Measurements from ENCODE around the gene IZUMO1.

IZUMO1 gene

GRCh38 chr19:48737360-48737998 lies 9.2 kb downstream of the IZUMO1 start:
- Histone ChIP-seq H2BK120ac (ENCODE audit: low read depth, low read length) (no peak overlapping the region), H3K79me1 (ENCODE audit: low read depth, low read length) (no peaks in the 10 kb centered on the region), H2AK5ac (ENCODE audit: low read depth, low read length) (peak overlapping the region; percentile 54), H3K27ac (replicated peaks; ENCODE audit: low read length) (no peak overlapping the region), H2AFZ (ENCODE audit: low read length) (no peak overlapping the region), H2BK15ac (ENCODE audit: low read length) (peak overlapping the region; percentile 77), H3K9ac (ENCODE audit: low read depth, low read length, poor library complexity) (no peak overlapping the region), H3K4me3 (ENCODE audit: low read length in 2 of 2) (no peak overlapping the region), H3K23ac (ENCODE audit: low read depth, low read length, poor library complexity) (no peak overlapping the region), H4K8ac (ENCODE audit: low read depth, low read length) (no peak overlapping the region), H3K36me3 (replicated peaks in 1 of 2; ENCODE audit: control insufficient read depth in 2 of 2, insufficient read depth in 2 of 2, low read length in 2 of 2) (no peaks in the 10 kb centered on the region), H3K27me3 (ENCODE audit: control insufficient read depth in 3 of 3, insufficient read depth in 3 of 3, low read depth in 1 of 3, low read length in 3 of 3) (peaks cover 9 to 32% (median 25%) of the 10 kb centered on the region in 3 experiments), H2BK5ac (ENCODE audit: low read length) (no peak overlapping the region), H3K9me3 (replicated peaks in 1 of 2; ENCODE audit: control insufficient read depth in 2 of 2, insufficient read depth in 1 of 2, low read depth in 1 of 2, low read length in 2 of 2) (no peaks in the 10 kb centered on the region), H3K4me1 (ENCODE audit: control insufficient read depth in 2 of 2, insufficient read depth in 1 of 2, low read depth in 1 of 2, low read length in 2 of 2) (peaks cover 3 to 9% of the 10 kb centered on the region in 2 donors), H3K18ac (ENCODE audit: low read length) (no peak overlapping the region), H3K14ac (ENCODE audit: low read length) (no peak overlapping the region), H3K4me2 (ENCODE audit: insufficient read depth, low read length, poor library complexity, severe bottlenecking) (no peak overlapping the region), H3K4ac (ENCODE audit: low read length) (no peak overlapping the region), H4K91ac (ENCODE audit: low read depth, low read length, poor library complexity) (no peak overlapping the region), H2BK12ac (ENCODE audit: low read length) (no peak overlapping the region)
- WGBS, 2 donors (ENCODE audit: extremely low coverage in 2 of 2, insufficient read length in 2 of 2, insufficient replicate concordance in 1 of 2): no CpG with 5 or more reads among the region's 22 CpGs
- no peak for DNase-seq (ENCODE audit: low spot score)

GRCh38 chr19:48735031-48735615 lies 11.6 kb downstream of the IZUMO1 start:
- WGBS, 2 donors (ENCODE audit: extremely low coverage in 2 of 2, insufficient read length in 2 of 2, insufficient replicate concordance in 1 of 2): no CpG with 5 or more reads among the region's 38 CpGs
- Histone ChIP-seq H4K91ac (ENCODE audit: low read depth, low read length, poor library complexity) (no peak overlapping the region), H3K79me1 (ENCODE audit: low read depth, low read length) (no peaks in the 10 kb centered on the region), H2AK5ac (ENCODE audit: low read depth, low read length) (no peak overlapping the region), H3K18ac (ENCODE audit: low read length) (peak overlapping the region; percentile 96), H3K4me2 (ENCODE audit: insufficient read depth, low read length, poor library complexity, severe bottlenecking) (peak overlapping the region; percentile 88), H3K23ac (ENCODE audit: low read depth, low read length, poor library complexity) (peak overlapping the region; percentile 55), H3K4me3 (ENCODE audit: low read length in 2 of 2) (peak overlapping the region in 1 of 2 donors; percentile 85), H3K27ac (replicated peaks; ENCODE audit: low read length) (no peak overlapping the region), H2BK15ac (ENCODE audit: low read length) (peak overlapping the region; percentile 85), H2BK120ac (ENCODE audit: low read depth, low read length) (no peak overlapping the region), H3K27me3 (ENCODE audit: control insufficient read depth in 3 of 3, insufficient read depth in 3 of 3, low read depth in 1 of 3, low read length in 3 of 3) (peaks cover 9 to 12% (median 12%) of the 10 kb centered on the region in 3 experiments), H2BK5ac (ENCODE audit: low read length) (no peak overlapping the region), H3K14ac (ENCODE audit: low read length) (peak overlapping the region; percentile 79), H2BK12ac (ENCODE audit: low read length) (peak overlapping the region; percentile 41), H3K4me1 (ENCODE audit: control insufficient read depth in 2 of 2, insufficient read depth in 1 of 2, low read depth in 1 of 2, low read length in 2 of 2) (peaks cover 3 to 8% of the 10 kb centered on the region in 2 donors), H3K36me3 (replicated peaks in 1 of 2; ENCODE audit: control insufficient read depth in 2 of 2, insufficient read depth in 2 of 2, low read length in 2 of 2) (no peaks in the 10 kb centered on the region), H3K9me3 (replicated peaks in 1 of 2; ENCODE audit: control insufficient read depth in 2 of 2, insufficient read depth in 1 of 2, low read depth in 1 of 2, low read length in 2 of 2) (no peaks in the 10 kb centered on the region), H3K9ac (ENCODE audit: low read depth, low read length, poor library complexity) (peak overlapping the region; percentile 80), H2AFZ (ENCODE audit: low read length) (peak overlapping the region; percentile 74), H4K8ac (ENCODE audit: low read depth, low read length) (peak overlapping the region; percentile 43), H3K4ac (ENCODE audit: low read length) (peak overlapping the region; percentile 87)
- no peak for DNase-seq (ENCODE audit: low spot score)

DNA sequence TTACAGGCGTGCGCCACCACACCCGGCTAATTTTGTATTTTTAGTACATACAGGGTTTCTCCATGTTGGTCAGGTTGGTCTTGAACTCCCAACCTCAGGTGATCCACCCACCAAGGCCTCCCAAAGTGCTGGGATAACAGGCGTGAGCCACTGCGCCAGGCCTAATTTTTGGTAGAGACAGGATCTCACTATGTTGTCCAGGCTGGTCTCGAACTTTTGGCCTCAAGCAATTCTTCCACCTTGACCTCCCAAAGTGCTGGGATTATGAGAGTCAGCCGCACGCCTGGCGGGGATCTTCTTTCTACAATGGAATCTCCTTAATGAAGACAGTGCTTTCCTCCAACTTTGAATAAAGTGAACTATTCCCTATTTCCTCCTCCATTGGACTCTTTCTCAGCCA lies 12.1 kb downstream of the IZUMO1 start:
- no peak overlapping the region for H2BK15ac ChIP-seq (ENCODE audit: low read length)
- no peaks in the 10 kb centered on the region for H3K79me1 ChIP-seq (ENCODE audit: low read depth, low read length)
- no peak overlapping the region for H2AK5ac ChIP-seq (ENCODE audit: low read depth, low read length)
- no peak overlapping the region for H3K4me2 ChIP-seq (ENCODE audit: insufficient read depth, low read length, poor library complexity, severe bottlenecking)
- H3K4me3 ChIP-seq (ENCODE audit: low read length in 2 of 2): no peak overlapping the region
- no peak overlapping the region for H3K9ac ChIP-seq (ENCODE audit: low read depth, low read length, poor library complexity)
- H3K14ac ChIP-seq (ENCODE audit: low read length): no peak overlapping the region
- no peak overlapping the region for H2BK12ac ChIP-seq (ENCODE audit: low read length)
- WGBS, 2 donors (ENCODE audit: extremely low coverage in 2 of 2, insufficient read length in 2 of 2, insufficient replicate concordance in 1 of 2): no CpG with 5 or more reads among the region's 9 CpGs
- DNase-seq (ENCODE audit: low spot score): no peak
- no peak overlapping the region for H4K8ac ChIP-seq (ENCODE audit: low read depth, low read length)
- peaks cover 3 to 5% of the 10 kb centered on the region in 2 donors for H3K4me1 ChIP-seq (ENCODE audit: control insufficient read depth in 2 of 2, insufficient read depth in 1 of 2, low read depth in 1 of 2, low read length in 2 of 2)
- H4K91ac ChIP-seq (ENCODE audit: low read depth, low read length, poor library complexity): no peak overlapping the region
- no peak overlapping the region for H2BK120ac ChIP-seq (ENCODE audit: low read depth, low read length)
- no peak overlapping the region for H3K4ac ChIP-seq (ENCODE audit: low read length)
- H3K9me3 ChIP-seq (replicated peaks in 1 of 2; ENCODE audit: control insufficient read depth in 2 of 2, insufficient read depth in 1 of 2, low read depth in 1 of 2, low read length in 2 of 2): no peaks in the 10 kb centered on the region
- no peak overlapping the region for H2BK5ac ChIP-seq (ENCODE audit: low read length)
- H2AFZ ChIP-seq (ENCODE audit: low read length): no peak overlapping the region
- H3K36me3 ChIP-seq (replicated peaks in 1 of 2; ENCODE audit: control insufficient read depth in 2 of 2, insufficient read depth in 2 of 2, low read length in 2 of 2): no peaks in the 10 kb centered on the region
- no peak overlapping the region for H3K23ac ChIP-seq (ENCODE audit: low read depth, low read length, poor library complexity)
- no peak overlapping the region for H3K18ac ChIP-seq (ENCODE audit: low read length)
- no peak overlapping the region for H3K27ac ChIP-seq (replicated peaks; ENCODE audit: low read length)
- H3K27me3 ChIP-seq (ENCODE audit: control insufficient read depth in 3 of 3, insufficient read depth in 3 of 3, low read depth in 1 of 3, low read length in 3 of 3): peaks cover 5 to 8% (median 7%) of the 10 kb centered on the region in 3 experiments

DNA sequence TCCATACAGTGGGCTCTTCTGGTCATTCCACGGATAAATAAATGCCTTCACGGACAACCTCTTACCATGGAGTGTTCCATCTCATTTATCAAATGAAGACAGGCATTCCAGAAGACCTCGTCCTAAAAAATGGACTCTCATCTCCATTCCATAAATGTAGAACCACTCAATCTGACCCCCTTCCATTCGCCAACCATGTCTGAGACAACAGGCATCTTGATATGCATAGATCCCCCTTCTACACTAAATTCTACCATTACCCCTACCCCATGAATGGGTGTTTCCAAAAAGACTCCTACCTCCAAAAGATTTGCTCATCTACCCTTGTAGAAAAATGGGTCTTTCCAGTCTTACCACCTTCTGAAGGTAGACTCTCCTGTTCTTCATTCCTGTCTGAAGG lies 15.3 kb downstream of the IZUMO1 start:
- H3K14ac ChIP-seq (ENCODE audit: low read length): no peak overlapping the region
- no peak overlapping the region for H2BK12ac ChIP-seq (ENCODE audit: low read length)
- no peak overlapping the region for H3K27ac ChIP-seq (replicated peaks; ENCODE audit: low read length)
- H4K8ac ChIP-seq (ENCODE audit: low read depth, low read length): no peak overlapping the region
- no peak overlapping the region for H3K4ac ChIP-seq (ENCODE audit: low read length)
- H2BK15ac ChIP-seq (ENCODE audit: low read length): no peak overlapping the region
- no peak overlapping the region for H3K18ac ChIP-seq (ENCODE audit: low read length)
- DNase-seq (ENCODE audit: low spot score): no peak
- no peaks in the 10 kb centered on the region for H3K27me3 ChIP-seq (ENCODE audit: control insufficient read depth in 3 of 3, insufficient read depth in 3 of 3, low read depth in 1 of 3, low read length in 3 of 3)
- H2BK120ac ChIP-seq (ENCODE audit: low read depth, low read length): no peak overlapping the region
- no peaks in the 10 kb centered on the region for H3K36me3 ChIP-seq (replicated peaks in 1 of 2; ENCODE audit: control insufficient read depth in 2 of 2, insufficient read depth in 2 of 2, low read length in 2 of 2)
- no peak overlapping the region for H2BK5ac ChIP-seq (ENCODE audit: low read length)
- WGBS, 2 donors (ENCODE audit: extremely low coverage in 2 of 2, insufficient read length in 2 of 2, insufficient replicate concordance in 1 of 2): no CpG with 5 or more reads among the region's 4 CpGs
- H3K79me1 ChIP-seq (ENCODE audit: low read depth, low read length): no peaks in the 10 kb centered on the region
- H3K23ac ChIP-seq (ENCODE audit: low read depth, low read length, poor library complexity): no peak overlapping the region
- peaks cover 0 to 1% of the 10 kb centered on the region in 2 donors for H3K4me1 ChIP-seq (ENCODE audit: control insufficient read depth in 2 of 2, insufficient read depth in 1 of 2, low read depth in 1 of 2, low read length in 2 of 2)
- H2AK5ac ChIP-seq (ENCODE audit: low read depth, low read length): no peak overlapping the region
- H2AFZ ChIP-seq (ENCODE audit: low read length): no peak overlapping the region
- H3K9ac ChIP-seq (ENCODE audit: low read depth, low read length, poor library complexity): no peak overlapping the region
- H4K91ac ChIP-seq (ENCODE audit: low read depth, low read length, poor library complexity): no peak overlapping the region
- H3K9me3 ChIP-seq (replicated peaks in 1 of 2; ENCODE audit: control insufficient read depth in 2 of 2, insufficient read depth in 1 of 2, low read depth in 1 of 2, low read length in 2 of 2): no peaks in the 10 kb centered on the region
- no peak overlapping the region for H3K4me3 ChIP-seq (ENCODE audit: low read length in 2 of 2)
- no peak overlapping the region for H3K4me2 ChIP-seq (ENCODE audit: insufficient read depth, low read length, poor library complexity, severe bottlenecking)
